Prostate gland (tissue), 2 donors: ENCODE data around the gene DOCK4. TPM values are rescaled to one million over a fixed set of nuclear protein-coding genes. Genes with fewer than 3 reads are reported as not detected.

Experiments used
- DNase-seq: peaks from one replicate; pipeline ENCODE4 v3.0.0-alpha.2; 2019; ENCODE audit warnings: low spot score
- H3K27ac ChIP-seq, 2 donors: fragments of 200-600 bp; sonication (generic); 2 replicates each; pipeline ENCODE4 v1.5.1; 2017 to 2019
- H3K27me3 ChIP-seq: fragments of 200-600 bp; sonication (generic); replicated peaks from 2 replicates; pipeline ENCODE4 v1.5.1; 2019; ENCODE audit not compliant: insufficient read depth
- H3K36me3 ChIP-seq, 2 donors: fragments of 200-600 bp; sonication (generic); 1 replicate in 1 of 2; 2 replicates in 1 of 2; pipeline versions ENCODE4 v1.5.1 to v1.8.1; 2017 to 2019
- H3K4me1 ChIP-seq: fragments of 200-600 bp; sonication (generic); replicated peaks from 2 replicates; pipeline ENCODE4 v1.5.1; 2019
- H3K4me3 ChIP-seq, 2 donors: fragments of 200-600 bp; sonication (generic); 2 replicates each; pipeline ENCODE4 v1.5.1; 2017 to 2019
- H3K9me3 ChIP-seq: fragments of 200-600 bp; sonication (generic); 2 replicates; pipeline ENCODE4 v1.5.1; 2017
- CTCF ChIP-seq, 4 experiments: fragments of 200-600 bp in 2 of 4; fragments of 450-650 bp in 2 of 4; sonication (generic) in 2 of 4; IDR thresholded peaks; 1 replicate in 3 of 4; 2 replicates in 1 of 4; pipeline ENCODE4 v1.5.1; 2016 to 2019; ENCODE audit warnings: antibody characterized with exemption in 4 of 4, mild to moderate bottlenecking in 2 of 4, moderate library complexity in 2 of 4
- POLR2A ChIP-seq: fragments of 450-650 bp; IDR thresholded peaks from one replicate; pipeline ENCODE4 v1.6.1; 2016; ENCODE audit warnings: antibody characterized with exemption, mild to moderate bottlenecking
- POLR2AphosphoS5 ChIP-seq: sonication (generic); formaldehyde crosslinking; IDR thresholded peaks from one replicate; pipeline ENCODE4 v1.6.1; 2017; ENCODE audit warnings: antibody characterized with exemption
- WGBS: methylation state at CpG from one replicate; pipeline ENCODE4 v1.1.5; 2018; 5-methylcytosine and 5-hydroxymethylcytosine counted together
- intact Hi-C: fragments of 100-400 bp; cut with DNase I; formaldehyde crosslinking; loops from one replicate; pipeline ENCODE4 v1.14.2; 2022
- total RNA-seq, 2 donors: library from RNA; depleted of rRNA; stranded (reverse); fragments of >200 nt; gene quantifications; one replicate each; pipeline ENCODE4 v1.1.0, GENCODE V29; 2016

The DOCK4 gene
- total RNA-seq, 2 donors from 2014 or later, result 21.8 to 37.4 TPM

GRCh38 chr7:112050250-112050881, 155.8 kb downstream of the DOCK4 start:
- no peaks in the 10 kb centered on the region for H3K27me3 ChIP-seq
- WGBS, result 43% methylated on average over 4 of the region's 4 CpGs
- no peak overlapping the region for H3K27ac ChIP-seq
- no peak overlapping the region for H3K4me3 ChIP-seq
- H3K4me1 ChIP-seq, result peaks cover 4% of the 10 kb centered on the region
- no peak for DNase-seq
- intact Hi-C loops, result no loop called here
- H3K36me3 ChIP-seq, result no peaks in the 10 kb centered on the region
- TF ChIP-seq POLR2A (no peak), POLR2AphosphoS5 (no peak), CTCF (IDR thresholded peaks at IDR 0.05) (no peak)
- H3K9me3 ChIP-seq, result no peaks in the 10 kb centered on the region

GRCh38 chr7:112049555-112050249, 156.5 kb downstream of the DOCK4 start:
- no peaks in the 10 kb centered on the region for H3K27me3 ChIP-seq
- H3K36me3 ChIP-seq, result no peaks in the 10 kb centered on the region
- H3K27ac ChIP-seq, result no peak overlapping the region
- WGBS, result 77% methylated on average over 2 of the region's 2 CpGs
- DNase-seq, result no peak
- TF ChIP-seq POLR2AphosphoS5 (no peak), CTCF (IDR thresholded peaks at IDR 0.05) (no peak), POLR2A (no peak)
- peaks cover 4% of the 10 kb centered on the region for H3K4me1 ChIP-seq
- H3K9me3 ChIP-seq, result no peaks in the 10 kb centered on the region
- H3K4me3 ChIP-seq, result no peak overlapping the region
- intact Hi-C loops, result no loop called here

- no peak for DNase-seq
- Histone ChIP-seq H3K27ac (no peak overlapping the region), H3K4me3 (no peak overlapping the region), H3K36me3 (no peaks in the 10 kb centered on the region), H3K4me1 (peaks cover under 1% of the 10 kb centered on the region), H3K27me3 (no peaks in the 10 kb centered on the region), H3K9me3 (no peaks in the 10 kb centered on the region)
- intact Hi-C loops, result no loop called here
- 91% methylated on average over 2 of the region's 2 CpGs for WGBS
- no peak for TF ChIP-seq POLR2AphosphoS5
- no peak for TF ChIP-seq CTCF (IDR thresholded peaks at IDR 0.05)
- TF ChIP-seq POLR2A, result no peak
Measured at GRCh38 chr7:112047421-112047820, 158.8 kb downstream of the DOCK4 start.

GRCh38 chr7:112045222-112045621, 161.0 kb downstream of the DOCK4 start:
- Histone ChIP-seq H3K9me3 (no peaks in the 10 kb centered on the region), H3K27me3 (no peaks in the 10 kb centered on the region), H3K36me3 (no peaks in the 10 kb centered on the region), H3K4me3 (no peak overlapping the region), H3K4me1 (no peaks in the 10 kb centered on the region), H3K27ac (no peak overlapping the region)
- TF ChIP-seq CTCF (IDR thresholded peaks at IDR 0.05), result no peak
- no peak for TF ChIP-seq POLR2A
- TF ChIP-seq POLR2AphosphoS5, result no peak
- no peak for DNase-seq
- intact Hi-C loops, result no loop called here

- intact Hi-C loops, result no loop called here
- Histone ChIP-seq H3K4me1 (no peaks in the 10 kb centered on the region), H3K27me3 (no peaks in the 10 kb centered on the region), H3K9me3 (no peaks in the 10 kb centered on the region), H3K36me3 (no peaks in the 10 kb centered on the region), H3K27ac (no peak overlapping the region), H3K4me3 (no peak overlapping the region)
- TF ChIP-seq POLR2A (no peak), POLR2AphosphoS5 (no peak), CTCF (IDR thresholded peaks at IDR 0.05) (no peak)
- DNase-seq, result no peak
- WGBS, result 94% methylated on average over 8 of the region's 8 CpGs
Measured at GRCh38 chr7:112042631-112043030, 163.6 kb downstream of the DOCK4 start.
